ENCODE data around the gene LRRC41.
"Not testable (repeated sequence)": the region's sequence is repeated elsewhere in the genome, so short reads cannot be mapped to it uniquely, and the experiment has no call there.

GRCh38 chr1:46322191-46322590, 18.8 kb upstream of the LRRC41 start:
- not testable (repeated sequence) for TF ChIP-seq CTCF, POLR2A, EP300 (IDR thresholded peaks at IDR 0.05)

Measured in suprapubic skin (tissue), 3 donors.